Hippocampal formation (tissue), 2 donors: ENCODE data around the gene RASD1.

Experiments
- DNase-seq, 2 donors: peaks; one replicate each; lab custom pipeline; 2025; lab: John Stamatoyannopoulos, UW

Gene RASD1, protein sequence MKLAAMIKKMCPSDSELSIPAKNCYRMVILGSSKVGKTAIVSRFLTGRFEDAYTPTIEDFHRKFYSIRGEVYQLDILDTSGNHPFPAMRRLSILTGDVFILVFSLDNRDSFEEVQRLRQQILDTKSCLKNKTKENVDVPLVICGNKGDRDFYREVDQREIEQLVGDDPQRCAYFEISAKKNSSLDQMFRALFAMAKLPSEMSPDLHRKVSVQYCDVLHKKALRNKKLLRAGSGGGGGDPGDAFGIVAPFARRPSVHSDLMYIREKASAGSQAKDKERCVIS

DNA sequence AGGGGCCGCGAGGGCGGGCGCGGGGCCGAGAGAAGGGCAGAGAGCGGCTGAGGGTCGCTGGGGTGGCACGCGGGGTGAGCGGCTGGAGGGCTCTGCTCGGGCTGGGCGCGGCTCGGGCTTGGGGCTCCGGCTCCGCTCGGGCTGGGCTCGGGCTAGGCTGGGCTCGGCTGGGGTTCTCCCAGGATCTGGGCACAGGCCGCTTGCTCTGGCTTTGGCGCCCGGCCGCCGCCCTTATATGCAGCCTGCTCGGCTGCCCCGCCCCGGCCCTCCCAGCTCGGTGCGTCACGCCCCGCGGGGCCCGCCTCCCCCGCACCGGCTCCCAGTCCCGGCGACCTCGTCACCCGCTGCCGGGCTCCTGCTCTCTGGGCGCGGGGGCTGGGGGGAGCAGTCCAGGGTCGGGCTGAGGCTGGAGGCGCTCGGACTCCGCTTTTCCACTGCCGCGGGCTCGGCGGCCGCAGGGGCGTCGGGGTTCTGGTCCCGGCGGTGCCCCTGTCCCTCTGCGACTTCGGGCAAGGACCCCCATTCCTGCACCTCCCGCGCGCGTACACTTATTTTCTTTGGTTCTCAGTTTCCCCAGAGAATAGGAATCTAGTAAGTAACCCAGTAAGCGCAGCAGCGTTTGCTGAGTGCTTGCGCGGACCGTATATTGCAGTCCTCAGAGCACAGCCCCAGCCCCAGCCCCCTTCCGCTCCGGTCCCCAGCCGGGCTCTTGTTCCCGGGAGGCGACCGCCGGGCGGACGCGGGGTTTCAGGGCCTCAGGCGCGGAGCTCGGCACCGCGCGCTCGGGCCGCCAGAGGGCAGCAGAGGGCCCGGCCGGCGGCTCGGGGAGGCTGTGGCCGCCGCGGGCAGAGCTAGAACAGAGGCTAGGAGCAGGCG lies at the start of gene RASD1:
RASD1 (minus strand) TSS at position 207 of the 876 bp plus-strand sequence. CDS start 214 bp downstream, outside the sequence.
- peak; percentile 79 to 86 for DNase-seq

DNA sequence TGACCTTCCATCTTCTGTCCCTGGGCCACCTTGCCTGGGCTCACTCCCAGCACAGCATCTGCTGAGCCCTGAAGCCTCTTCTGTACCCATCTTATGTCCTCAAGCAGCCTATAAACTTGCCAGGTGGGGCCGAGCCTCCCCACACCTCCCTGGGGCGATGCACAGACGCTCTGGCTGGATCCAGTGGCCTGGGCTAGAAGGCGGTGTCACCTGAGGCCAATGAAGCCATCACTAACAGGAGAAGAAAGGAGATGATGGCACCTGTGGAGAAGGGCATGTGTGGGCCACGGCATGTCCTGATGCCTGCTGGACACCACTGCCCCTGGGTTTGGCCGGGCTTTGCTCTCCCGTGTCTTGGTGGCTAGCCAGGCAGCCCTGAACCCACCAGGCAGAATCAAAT lies 49.8 kb upstream of the RASD1 start:
- DNase-seq = no peak

DNA sequence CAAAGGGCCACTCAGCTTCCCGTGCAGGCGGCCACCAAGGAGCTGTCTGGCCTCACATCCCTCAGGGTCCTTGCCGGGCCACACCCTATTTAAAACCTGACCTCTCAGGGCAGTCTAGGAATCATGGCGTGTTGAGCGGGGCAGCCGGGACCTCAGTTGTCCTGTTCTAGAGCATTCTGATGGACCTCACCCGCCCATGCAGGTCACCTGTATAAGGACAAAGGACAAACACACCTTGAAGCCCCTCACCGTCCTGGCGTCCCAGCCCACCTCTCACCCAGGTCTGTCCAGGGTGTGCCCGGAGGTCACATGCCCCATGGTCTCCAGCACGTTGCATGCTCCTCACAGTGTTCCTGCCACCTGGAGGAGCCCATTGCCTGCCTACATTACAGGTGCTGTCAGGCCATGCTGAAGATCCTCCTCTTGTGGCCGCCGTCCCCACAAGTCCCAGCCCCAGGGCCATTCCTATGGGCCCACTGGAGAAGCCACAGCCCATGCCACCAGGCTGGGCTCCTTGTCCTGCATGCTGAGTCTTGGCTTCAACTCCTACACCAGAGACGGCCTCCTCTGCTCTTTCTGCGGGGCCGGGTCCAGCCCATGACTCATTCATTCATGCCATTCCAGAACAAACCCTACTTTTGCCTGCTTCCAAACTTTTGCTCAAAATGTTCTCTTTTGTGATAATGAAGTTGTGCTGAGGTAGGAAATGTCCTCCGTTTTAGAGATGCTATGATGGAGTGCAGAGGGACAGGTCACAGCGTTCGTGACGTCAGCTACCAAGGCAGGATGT lies 49.0 kb upstream of the RASD1 start:
- DNase-seq = no peak

DNA sequence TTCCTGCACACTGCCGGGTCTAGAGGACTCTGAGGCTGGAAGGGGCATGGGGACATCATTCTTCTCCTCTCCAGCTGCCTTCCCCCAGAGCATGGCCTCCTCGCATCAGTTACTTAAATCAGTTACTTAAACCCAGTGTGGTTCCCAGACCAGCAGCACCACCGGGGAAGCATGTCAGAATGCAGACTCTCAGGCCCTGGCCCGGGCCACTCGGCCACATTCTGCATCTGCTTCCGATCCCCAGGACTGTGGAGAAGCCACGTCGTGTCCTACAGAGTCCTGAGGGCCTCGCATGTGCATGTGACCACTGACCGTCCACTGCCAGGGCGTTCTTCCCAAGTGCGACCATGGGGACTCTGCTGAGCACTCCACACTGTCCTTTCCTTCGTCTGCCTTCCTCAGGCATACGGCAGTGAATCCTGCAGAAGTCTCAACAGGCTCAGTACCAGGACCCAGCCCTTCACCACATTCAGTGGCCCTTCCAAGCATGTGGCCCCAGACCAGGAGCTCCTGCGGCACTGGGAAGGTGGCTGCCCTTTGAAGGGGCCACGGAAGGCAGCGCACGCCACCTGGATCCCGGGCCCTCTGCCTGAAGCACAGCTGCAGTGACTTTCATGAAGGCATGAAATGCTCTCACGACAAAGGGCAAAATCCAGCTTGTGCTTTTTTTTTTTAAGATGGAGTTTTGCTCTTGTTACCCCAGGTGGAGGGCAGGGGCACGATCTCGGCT lies 46.9 kb upstream of the RASD1 start:
- no peak for DNase-seq

DNA sequence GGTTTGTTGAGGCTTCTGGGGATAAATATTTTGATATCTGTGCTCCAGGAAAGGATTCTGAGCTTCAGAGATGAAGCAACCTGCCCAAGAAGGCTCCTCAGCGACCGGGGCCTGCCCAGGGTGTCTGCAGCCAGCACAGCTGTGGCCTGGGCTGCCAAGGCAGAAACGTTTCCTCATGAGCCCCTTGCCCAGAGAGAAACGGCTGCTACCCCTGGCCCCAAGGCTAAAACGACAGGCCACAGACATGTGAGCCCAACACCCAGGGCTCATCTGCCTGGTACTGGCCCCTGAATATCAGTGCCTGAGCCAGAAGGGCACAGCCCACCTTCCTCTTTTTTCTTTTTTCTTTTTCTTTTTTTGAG lies 45.4 kb upstream of the RASD1 start:
- no peak for DNase-seq

DNA sequence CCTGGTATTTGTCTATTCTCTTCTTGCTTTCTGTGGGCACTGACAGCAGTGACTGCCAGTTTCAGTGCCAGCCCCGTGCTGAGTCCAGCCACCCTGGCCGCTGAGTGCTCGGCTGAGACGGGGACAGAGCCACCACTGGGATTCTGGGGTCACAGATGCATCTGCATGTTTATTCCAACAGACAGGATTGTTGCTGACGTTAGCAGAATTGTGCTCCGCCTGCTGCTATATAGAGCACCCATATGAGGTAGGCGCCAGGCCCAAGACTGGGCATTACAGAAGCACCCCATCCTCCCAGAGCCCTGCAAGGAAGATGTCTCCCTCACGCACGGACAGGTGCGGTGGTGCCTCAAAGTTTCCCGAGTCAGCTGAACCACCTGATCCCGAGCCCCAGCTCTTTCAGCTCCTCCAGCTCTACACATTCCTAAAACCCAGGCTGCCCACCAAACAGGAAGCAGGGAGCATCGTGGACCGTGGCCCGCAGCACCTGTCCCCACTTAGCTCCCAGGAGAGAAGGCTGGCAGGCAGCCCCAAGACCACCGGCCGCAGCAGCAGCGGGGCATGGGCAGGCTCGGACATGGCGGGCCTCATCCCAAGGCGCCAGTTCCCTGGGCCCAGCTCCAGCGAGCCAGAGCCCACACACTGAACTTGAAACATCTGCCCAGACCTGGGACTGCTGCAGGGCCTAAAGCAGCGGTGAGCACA lies 44.9 kb upstream of the RASD1 start:
- DNase-seq = no peak

DNA sequence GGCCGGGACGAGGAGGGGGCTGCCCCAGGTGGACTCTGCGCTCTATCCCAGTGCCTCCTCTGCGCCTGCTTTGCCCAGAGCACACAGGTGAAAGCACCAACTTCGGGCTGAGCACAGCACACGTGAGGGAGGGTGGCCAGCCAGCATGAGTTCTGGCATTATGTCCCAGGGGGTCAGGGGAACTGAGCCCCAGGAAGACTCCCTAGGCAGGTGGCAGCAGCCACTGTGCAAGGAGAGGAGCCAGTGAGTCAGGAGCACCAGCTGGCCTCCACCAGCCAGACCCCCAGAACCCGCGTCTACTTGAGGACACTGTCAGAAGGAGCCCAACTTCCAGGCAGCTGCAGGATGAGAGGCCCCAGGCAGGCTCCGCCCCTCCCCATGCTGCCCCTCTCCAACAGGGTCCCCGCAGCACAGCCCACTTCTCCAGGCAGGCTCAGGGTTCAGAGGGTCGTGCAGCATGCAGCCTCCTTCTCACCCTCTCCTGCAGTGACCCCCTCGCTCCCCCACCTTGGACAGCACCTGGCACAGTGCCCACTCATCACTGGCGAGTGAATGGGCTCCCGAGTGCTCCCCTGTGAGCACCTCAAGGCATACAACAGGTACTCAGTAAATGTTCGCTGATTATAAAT lies 44.2 kb upstream of the RASD1 start:
- no peak for DNase-seq

DNA sequence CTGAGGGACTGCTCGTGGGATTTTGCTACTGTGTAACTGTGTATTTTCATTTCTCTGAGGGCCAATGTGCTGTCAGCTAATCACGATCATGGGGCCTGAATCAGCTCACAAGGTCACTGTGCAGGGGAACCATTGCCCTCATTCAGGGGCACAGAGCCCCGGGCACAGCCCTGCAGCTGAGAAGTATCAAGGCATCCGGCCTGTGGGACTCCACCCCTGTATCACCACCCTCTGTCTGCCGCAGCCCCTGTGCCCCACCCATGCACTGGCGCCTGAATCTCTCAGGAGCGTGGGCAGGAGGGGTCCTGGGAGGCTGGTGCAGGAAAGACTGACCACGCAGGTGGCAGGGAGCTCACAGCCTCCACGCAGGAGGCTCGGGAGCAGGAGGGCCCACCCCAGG lies 43.4 kb upstream of the RASD1 start:
- no peak for DNase-seq

DNA sequence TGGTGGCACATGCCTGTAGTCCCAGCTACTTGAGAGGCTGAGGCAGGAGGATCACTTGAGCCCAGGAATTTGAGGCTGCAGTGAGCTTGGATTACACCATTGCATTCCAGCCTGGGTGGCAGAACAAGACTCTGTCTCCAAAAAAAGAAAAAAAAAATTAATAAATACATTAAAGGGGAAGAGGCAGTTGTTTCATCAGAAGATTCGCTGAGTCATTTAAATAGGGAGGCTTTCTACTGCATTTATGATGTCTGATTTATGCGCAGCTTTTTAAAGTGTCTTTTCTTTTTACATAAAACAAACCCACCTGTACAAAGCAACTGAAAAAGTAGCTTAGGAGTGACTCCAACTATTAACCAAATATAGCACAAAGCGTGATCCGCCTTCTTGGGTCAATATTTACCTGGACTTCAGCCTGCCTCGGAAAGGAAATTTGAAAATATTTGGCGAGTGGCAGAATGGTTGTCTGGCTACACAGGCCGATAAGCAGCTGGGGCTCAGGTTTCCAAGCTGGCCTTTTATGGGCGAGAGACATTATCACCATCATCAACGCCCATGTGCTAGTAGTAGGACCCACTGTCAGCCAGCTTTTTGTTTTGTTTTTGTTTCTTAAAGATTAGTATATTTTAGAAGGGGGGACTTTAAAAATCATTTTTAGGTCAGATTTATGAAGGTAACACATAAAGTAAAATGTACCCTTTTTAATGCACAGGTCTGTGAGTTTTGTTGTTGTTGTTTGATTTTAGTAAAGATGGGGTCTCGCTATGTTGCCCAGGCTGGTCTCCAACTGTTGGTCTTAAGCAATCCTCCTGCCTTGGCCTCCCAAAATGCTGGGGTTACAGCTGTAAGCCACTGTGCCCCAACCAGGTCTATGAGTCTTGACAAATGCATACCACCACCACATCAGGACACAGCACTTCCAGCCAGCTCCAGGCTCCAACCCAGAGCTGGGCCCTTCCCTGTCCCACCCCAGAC lies 42.5 kb upstream of the RASD1 start:
- DNase-seq = no peak

DNA sequence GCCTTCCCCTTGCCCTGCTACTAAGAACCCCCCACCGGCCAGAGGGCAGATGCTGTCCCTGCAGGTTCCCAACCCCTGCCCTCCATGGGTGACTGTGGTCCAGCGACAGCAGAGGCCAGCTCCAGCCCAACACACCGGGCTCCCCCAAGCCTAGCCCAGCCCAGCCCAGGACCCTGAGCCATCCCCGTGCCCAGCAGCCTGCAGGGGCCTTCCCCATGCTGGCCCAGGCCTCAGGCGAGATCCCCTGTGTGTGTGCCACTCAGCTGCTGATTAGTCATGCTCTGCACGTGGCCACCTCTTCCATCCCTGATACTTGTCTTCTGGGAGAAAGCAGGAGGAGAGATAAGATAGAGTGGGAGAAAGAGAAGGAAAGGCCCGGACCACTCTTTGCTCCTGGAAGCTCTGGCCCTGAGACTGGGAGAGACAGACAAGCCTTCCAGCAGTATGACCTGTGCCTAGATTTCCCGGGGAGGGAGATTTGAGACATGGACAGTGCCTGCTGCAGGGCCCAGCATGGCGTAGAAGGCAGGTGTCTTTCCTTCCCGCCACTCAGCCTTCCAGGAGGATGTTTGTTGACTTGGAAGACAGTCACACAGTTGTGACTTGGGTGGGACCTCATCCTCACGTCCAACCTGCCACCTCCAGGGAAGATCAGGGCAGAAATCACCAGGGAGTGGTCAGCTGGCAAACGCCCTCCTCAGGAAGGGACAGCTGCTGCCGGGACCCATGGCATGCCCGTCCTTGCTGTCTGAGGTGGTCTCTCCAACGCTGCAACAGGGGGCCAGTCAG lies 41.3 kb upstream of the RASD1 start:
- no peak for DNase-seq

DNA sequence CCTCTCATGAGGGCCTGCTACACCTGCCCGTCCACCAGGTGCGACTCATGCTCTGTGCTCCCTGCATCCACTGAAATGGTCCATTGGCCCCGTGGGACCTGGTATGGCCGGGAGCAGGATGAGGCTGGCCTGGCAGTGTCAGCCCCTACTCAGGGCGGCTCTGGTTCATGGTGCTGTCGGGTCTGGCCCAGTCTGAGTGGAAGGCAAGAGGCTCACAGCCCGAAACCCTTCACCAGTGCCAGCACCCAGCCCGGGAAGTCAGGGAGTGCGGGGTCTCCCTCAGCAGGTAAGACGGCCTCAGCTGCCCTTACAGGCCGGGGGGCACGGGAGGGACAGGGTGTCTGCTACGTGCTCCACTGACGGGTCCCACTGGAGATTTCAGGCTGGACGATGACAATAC lies 40.5 kb upstream of the RASD1 start:
- no peak for DNase-seq

DNA sequence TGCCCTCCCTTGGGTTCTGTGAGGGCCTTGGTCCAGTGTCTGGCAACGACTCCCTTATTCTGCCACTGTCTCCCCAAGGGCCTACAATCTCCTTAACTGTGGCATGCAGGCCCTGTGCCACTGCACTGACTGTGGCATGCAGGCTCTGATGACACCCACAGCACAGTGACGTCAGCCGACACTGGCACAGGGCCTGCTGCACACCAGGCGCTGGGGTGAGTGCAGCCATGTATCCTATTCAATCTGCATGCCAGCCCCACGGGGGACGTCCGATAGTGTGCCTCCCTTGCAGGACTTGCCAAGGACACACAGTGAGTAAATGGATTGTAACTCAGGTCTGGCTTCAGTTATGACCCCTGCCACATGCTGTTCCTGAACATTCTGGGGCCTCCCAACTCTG lies 39.8 kb upstream of the RASD1 start:
- peak in 1 of 2 donors; percentile 19 for DNase-seq

DNA sequence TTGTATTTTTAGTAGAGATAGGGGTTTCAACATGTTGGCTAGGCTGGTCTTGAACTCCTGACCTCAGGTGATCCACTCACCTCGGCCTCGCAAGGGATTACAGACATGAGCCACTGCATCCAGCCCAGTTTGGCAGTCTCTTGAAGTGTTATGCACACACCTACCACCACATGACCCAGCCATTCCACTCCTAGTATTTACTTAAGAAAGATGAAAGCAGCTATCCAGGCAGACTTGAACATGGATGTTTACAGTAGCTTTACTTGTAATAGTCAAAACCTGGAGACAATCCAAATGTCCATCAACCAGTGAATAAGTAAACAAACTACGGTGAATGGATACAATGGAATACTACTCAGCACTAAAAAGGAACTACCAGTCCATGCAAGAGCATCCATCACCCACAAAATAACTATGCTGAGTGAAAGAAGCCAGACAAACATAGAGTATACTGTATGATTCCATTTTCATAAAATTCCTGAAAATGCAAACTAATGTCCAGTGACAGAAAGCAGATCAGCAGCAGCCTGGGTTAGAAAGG lies 37.8 kb upstream of the RASD1 start:
- DNase-seq = no peak

DNA sequence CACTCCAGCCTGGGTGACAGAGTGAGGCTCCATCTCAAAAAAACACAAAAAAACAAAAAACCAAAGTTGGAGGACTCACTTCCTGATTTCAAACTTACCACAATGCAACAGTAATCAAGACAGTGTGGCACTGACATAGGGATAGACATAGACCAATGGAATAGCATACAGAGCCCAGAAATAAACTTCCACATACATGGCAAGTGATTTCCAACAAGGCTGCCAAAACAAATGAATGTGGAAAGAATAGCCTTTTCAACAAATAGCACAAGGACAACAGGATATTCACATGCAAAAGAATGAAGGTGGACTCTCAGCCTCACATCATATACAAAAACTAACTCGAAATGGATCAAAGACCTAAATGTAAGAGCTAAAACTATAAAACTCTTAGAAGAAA lies 36.8 kb upstream of the RASD1 start:
- no peak for DNase-seq

DNA sequence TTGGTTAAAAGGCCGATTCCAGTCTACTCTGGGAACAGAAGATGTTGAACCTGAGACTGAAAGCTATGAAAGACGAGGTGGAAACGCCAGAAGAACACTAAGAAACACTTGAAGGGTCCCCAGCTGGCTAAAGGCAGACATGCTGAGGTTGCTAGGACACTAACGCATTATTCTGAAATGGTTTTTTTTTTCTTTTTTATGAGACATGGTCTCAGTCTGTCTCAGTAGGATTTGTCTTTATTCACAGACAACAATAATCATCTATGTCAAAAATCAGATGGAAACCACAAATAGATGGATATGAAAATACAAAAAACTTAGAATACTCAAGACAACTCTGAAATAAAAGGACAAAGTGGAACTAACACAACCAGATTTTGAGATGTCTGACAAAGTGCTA lies 35.0 kb upstream of the RASD1 start:
- DNase-seq = no peak

DNA sequence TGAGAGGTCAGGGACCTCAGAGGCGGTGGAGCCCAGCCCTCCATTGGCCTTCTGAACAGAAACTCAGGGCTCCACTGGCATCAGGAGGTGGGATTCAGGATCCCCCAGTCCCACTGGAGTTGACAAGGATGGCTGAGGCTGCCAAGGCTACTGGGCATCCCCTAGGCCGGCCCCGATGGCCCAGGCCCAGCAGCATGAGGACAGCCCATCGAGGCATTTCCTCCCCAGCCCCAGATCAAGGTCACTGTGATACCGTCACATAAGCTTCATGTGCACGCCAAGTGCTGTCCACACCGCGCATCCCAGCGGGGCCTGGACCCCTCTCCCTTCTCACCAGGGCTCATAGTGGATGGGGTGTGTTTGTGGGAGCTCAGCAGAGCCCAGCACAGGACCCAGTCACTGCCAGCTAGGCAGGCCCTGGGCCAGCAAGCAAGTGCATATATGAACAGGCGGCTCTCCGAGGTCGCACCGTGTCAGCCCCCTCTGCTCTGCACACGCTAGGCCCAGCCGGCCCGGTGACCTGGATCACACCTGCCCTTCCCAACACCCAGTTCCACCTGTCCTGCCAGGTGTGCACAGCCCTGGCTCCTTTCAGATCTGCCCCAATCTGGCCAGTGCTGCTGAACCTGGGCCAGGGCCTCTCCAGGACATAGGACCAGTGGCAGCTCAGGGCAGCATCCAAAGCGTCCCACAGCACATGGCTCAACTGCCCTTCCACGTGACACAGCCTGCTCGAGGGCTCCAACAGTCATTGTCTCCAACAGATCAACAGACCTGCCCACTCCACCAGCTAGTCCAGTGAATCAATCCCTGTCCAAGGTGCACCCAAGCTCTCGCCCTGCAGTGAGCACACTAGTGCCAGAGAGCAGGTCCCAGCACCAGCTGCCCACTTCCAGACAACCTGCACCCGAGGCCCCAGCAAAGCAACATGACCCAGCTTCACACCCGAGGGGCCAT lies 32.8 kb upstream of the RASD1 start:
- no peak for DNase-seq

DNA sequence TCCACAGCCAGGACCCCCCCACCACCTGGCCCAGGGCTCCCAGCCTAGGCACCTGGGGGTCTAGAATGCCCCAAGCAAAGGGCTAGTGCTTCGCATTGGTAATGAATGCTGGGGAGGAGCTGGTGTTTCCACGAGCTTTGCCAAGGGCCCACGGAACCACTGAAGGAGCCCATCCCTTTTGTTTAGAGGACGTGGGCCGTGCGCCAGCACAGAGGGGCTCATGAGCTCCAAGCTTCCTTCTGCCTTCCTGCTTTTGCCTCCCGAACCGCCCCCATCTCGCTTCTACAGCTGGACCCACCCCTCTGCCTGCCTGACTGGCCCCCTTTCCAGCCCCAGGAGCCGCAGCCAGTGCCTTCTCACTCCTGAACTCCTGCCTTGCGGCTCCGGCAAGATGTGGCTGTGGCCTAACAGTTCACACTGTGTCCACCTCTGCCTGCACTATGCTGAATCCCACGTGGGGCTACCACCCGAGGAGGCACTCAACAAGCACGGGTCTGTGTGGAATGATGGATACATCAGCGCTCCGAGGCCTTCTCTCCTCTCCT lies 31.8 kb upstream of the RASD1 start:
- DNase-seq = no peak
